Choroid plexus epithelial cell (primary cell): ENCODE results near the gene GNG12.

ENCODE experiments used
- DNase-seq: peaks from one replicate; pipeline ENCODE4 v3.0.0-alpha.2; 2010; ENCODE audit warnings: low read depth
- H3K4me3 ChIP-seq: 2 replicates; pipeline ENCODE4 v1.5.1; 2011; ENCODE audit warnings: low read depth, mild to moderate bottlenecking, control low read depth, low read length, moderate library complexity
- TF ChIP-seq, protein P1 (sequence below): conservative IDR thresholded peaks from 2 replicates; pipeline ENCODE4 v1.5.1; 2011; ENCODE audit warnings: low read depth, mild to moderate bottlenecking, control low read depth, inconsistent platforms, low read length, moderate library complexity

GNG12 gene

GRCh38 chr1:67723620-67724019 lies 109.6 kb downstream of the GNG12 start:
- DNase-seq = peak; percentile 51
- TF ChIP-seq, protein P1, sequence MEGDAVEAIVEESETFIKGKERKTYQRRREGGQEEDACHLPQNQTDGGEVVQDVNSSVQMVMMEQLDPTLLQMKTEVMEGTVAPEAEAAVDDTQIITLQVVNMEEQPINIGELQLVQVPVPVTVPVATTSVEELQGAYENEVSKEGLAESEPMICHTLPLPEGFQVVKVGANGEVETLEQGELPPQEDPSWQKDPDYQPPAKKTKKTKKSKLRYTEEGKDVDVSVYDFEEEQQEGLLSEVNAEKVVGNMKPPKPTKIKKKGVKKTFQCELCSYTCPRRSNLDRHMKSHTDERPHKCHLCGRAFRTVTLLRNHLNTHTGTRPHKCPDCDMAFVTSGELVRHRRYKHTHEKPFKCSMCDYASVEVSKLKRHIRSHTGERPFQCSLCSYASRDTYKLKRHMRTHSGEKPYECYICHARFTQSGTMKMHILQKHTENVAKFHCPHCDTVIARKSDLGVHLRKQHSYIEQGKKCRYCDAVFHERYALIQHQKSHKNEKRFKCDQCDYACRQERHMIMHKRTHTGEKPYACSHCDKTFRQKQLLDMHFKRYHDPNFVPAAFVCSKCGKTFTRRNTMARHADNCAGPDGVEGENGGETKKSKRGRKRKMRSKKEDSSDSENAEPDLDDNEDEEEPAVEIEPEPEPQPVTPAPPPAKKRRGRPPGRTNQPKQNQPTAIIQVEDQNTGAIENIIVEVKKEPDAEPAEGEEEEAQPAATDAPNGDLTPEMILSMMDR = no peak
- no peak overlapping the region for H3K4me3 ChIP-seq

GRCh38 chr1:67723126-67723525 lies 110.1 kb downstream of the GNG12 start:
- no peak for DNase-seq
- no peak overlapping the region for H3K4me3 ChIP-seq
- TF ChIP-seq, protein P1 = no peak

DNA sequence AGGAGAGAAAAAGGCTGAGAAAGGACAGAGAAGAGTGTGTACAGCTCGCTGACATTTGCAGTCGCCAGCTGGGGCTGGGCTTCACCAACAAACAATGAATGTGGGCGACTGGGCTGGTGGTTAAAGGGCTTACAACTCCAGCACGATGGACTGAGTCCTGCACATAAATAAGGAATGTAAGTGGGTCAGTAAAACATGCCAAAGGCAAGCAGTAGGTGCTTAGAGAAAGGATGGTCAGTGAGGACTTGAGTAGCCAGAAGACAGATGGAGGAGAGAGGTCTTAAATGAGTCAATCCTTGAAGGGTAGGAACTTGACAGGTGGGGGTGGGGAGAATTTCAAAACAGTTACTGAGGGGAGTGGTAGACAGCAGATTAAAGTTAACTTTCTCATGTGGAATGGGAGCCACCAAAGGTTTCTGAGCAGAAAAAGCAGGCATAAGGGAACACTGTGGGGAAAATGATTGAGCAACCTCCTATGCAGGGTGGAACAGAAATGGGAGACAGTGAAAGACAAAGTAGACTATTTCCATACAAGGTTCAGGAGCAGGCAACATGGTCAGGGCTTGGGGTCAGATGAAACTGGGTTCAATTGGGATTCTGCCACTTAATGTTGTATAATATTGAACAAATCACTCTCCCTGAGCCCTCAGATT lies 110.8 kb downstream of the GNG12 start:
- DNase-seq = peak; percentile 32
- no peak overlapping the region for H3K4me3 ChIP-seq
- TF ChIP-seq, protein P1 = no peak

- H3K4me3 ChIP-seq = no peak overlapping the region
- TF ChIP-seq, protein P1 = no peak
- no peak for DNase-seq
Observed at GRCh38 chr1:67721650-67722291, 111.5 kb downstream of the GNG12 start.

DNA sequence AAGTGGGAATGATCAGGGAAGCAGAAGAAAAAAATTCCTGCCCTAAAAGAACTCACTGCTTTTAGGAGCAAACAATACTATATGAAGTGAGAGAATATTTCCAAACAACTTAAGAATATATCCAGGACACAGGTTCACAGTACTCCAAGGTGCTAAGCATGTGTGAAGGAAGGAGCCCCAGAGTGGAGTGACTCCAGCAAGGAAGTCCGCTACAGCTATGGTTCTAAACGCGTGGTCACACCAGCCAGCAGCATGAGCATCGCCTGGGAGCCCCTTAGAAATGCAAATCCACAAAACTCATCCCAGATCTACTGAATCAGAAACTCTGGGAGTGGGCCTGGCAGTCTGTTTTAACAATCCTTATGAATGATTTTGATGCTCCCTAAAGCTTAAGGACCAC lies 112.2 kb downstream of the GNG12 start:
- DNase-seq = no peak

GRCh38 chr1:67719329-67720196 lies 113.7 kb downstream of the GNG12 start:
- DNase-seq = no peak
- H3K4me3 ChIP-seq = no peak overlapping the region
- TF ChIP-seq, protein P1 = no peak

More for the DNA sequence above, 112.2 kb downstream of the GNG12 start:
- TF ChIP-seq, protein P1 = no peak
- no peak overlapping the region for H3K4me3 ChIP-seq
